K562 (cell line): ENCODE data around the gene CD72.

Source experiments
- CTCF ChIP-seq, 3 experiments: IDR thresholded peaks in 2 of 3; conservative IDR thresholded peaks in 1 of 3; 2 replicates each; pipeline ENCODE4 v1.5.1; 2011 to 2012; ENCODE audit warnings: low read length in 3 of 3, mild to moderate bottlenecking in 3 of 3, control low read depth in 2 of 3, improper control_type of control experiment in 1 of 3, inconsistent platforms in 1 of 3, low read depth in 1 of 3, mixed read lengths in 1 of 3, moderate library complexity in 1 of 3; ENCODE audit not compliant: insufficient read depth in 2 of 3
- ZNF174 ChIP-seq: fragments of 250-450 bp; sonication (Bioruptor Pico); IDR thresholded peaks from 2 replicates; pipeline ENCODE4 v1.4.0; 2020; ENCODE audit warnings: mild to moderate bottlenecking

GRCh38 chr9:35664531-35665470 lies 46.6 kb upstream of the CD72 start, which contains the start of gene ARHGEF39:
- TF ChIP-seq ZNF174 (CRISPR knock-in tag) = no peak
- peak; percentile 41 to 49 (median 44); a peak in 4 of 6 replicates for TF ChIP-seq CTCF (IDR thresholded peaks at IDR 0.05 in 2 of 3, conservative IDR thresholded peaks at IDR 0.05 in 1 of 3; ENCODE audit: insufficient read depth in 2 of 3, low read depth in 1 of 3, low read length in 3 of 3)
